NT2/D1 (cell line): ENCODE measurements around the gene B4GALT5.

ENCODE experiments used
- SUZ12 ChIP-seq: IDR thresholded peaks from 2 replicates; pipeline ENCODE4 v1.6.1; 2011; ENCODE audit not compliant: insufficient read length, insufficient read depth; ENCODE audit errors: extremely low read depth
- YY1 ChIP-seq: IDR thresholded peaks from 2 replicates; pipeline ENCODE4 v1.6.1; 2011; ENCODE audit not compliant: insufficient read length, insufficient read depth
- ZNF274 ChIP-seq: IDR thresholded peaks from 2 replicates; pipeline ENCODE4 v1.6.1; 2011; ENCODE audit warnings: mild to moderate bottlenecking, low read depth, low read length

DNA sequence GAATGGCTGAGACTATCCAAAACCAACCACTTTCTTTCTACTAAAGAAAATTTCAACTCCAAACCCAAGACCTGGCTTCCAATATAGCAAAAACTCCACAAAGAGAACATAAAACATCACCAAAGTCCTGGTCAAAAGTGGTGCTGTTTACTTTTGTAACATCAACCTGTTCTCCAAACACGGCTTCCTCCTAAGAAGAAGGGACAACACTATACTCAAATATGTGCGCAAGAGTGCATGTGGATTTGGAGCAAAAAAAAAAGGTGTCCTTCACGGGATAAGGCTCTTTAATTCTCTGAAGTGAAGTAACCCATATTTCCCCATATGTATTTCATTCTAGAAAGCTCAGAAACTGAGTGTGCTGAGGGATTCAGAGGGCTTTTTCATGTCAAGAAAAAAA, 6.6 kb downstream of the B4GALT5 start:
- TF ChIP-seq ZNF274 = no peak
- TF ChIP-seq YY1 = no peak
- no peak for TF ChIP-seq SUZ12
